Activated CD4-positive, alpha-beta T cell treated with anti-CD3 and anti-CD28 coated beads, Interleukin-2, amount 50 U/mL, for 1 hour (primary cell): Measurements from ENCODE around the gene TMPRSS15.

Experiments
- DNase-seq: peaks from one replicate; pipeline ENCODE4 v3.0.0-alpha.2; 2020

The TMPRSS15 gene

GRCh38 chr21:18340387-18340942 lies 63.1 kb downstream of the TMPRSS15 start:
- DNase-seq: no peak

- DNase-seq: no peak
Observed at GRCh38 chr21:18335651-18336236, 67.8 kb downstream of the TMPRSS15 start.

GRCh38 chr21:18334066-18334465 lies 69.5 kb downstream of the TMPRSS15 start:
- DNase-seq: no peak

GRCh38 chr21:18318156-18318555 lies 85.4 kb downstream of the TMPRSS15 start:
- DNase-seq: no peak

DNA sequence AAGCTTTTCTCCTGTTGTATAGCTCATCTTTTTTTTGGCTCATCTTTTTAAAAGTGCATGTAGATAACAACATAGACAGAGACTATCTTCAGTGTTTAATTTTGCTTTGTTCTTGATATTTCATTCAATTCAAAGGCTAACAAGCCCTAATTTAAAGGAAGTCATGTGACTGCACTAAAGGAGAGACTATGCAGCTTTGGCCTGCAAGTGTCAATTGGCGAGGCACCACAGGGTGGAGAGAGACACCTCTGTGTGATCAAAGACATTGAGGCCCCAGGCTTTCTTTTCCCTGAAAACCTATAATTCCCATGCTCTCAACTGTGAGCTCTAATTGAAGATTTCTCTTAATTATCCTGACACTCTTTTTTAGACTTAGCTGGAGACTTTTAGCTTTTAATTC lies 105.4 kb downstream of the TMPRSS15 start:
- no peak for DNase-seq

GRCh38 chr21:18294100-18294499 lies 109.5 kb downstream of the TMPRSS15 start:
- DNase-seq: no peak

- DNase-seq: no peak
Observed at GRCh38 chr21:18289876-18290275, 113.7 kb downstream of the TMPRSS15 start.

DNA sequence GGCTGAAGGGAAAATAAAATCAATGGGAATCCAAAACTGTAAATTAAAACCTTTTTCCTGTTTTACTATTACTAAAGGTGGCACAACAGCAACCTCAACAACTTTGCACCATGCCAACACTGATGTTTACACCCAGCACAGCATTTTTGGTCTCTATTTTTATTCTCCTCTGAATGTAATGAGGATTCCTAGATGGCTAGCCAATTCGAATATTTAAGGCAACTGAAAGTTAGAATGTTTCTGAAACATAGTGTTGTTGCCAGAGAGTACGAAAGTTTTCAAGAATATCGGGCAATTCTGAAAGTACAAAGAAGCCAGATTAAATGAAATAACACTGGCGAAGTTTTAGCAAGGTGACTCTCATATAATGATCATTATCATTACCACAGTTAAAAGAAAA lies 118.2 kb downstream of the TMPRSS15 start:
- DNase-seq: no peak

- no peak for DNase-seq
Observed at GRCh38 chr21:18275781-18276180, 127.8 kb downstream of the TMPRSS15 start.

DNA sequence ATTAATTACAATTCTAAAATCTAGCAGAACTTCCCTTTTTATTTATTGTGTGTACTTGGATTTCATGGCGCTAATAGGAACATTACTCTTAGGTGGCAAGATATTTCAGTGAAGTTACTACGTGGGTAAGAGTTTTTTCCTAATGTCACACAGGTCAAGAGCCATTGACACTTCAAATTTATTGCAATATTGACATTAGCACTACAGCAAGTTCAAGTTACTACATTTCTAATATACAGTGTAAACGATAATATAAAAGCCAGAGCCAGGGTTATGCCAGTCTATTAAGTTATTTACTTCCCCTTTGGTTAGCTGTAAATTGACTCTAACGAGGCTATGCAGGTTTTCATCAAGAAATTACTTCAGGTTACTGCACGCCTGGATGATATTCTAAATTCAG lies 129.2 kb downstream of the TMPRSS15 start:
- DNase-seq: no peak

DNA sequence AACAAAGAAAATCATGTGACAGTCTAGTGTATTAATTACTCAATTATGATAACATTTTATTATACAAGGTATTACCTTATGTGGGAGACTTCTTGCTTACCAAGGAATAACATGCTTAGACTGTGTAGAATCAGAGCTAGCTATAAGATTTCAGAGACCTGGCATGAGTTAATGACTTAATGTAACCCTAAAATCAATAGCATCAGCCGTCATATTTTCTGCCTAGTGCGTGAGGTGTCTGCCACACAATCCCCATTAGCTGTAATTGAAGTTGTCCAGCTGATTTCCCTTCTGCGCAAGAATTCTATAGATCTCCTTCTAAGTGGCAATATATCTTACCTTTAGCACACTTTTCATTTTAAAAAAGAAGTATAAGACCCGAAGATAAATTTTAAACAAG lies 130.2 kb downstream of the TMPRSS15 start:
- DNase-seq: no peak

DNA sequence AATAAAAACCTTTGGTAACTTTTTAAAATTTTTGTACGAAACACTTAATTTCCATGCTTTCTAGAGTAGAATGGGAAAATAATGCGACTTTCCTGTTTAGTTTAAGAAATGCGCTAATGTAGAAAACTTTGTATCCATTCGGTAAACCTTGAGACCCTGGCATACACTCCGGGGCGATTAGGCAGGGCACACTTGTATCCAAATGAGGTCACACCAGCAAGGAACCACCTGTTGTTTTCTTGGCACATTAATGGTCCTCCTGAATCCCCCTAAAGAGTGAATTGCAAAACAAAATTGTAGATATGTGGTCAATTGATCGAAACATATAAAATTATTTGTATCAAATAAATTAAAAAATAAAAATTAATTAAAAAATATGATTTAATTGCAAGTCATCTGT lies 133.7 kb downstream of the TMPRSS15 start:
- DNase-seq: no peak

GRCh38 chr21:18268906-18269305 lies 134.7 kb downstream of the TMPRSS15 start:
- DNase-seq: no peak

DNA sequence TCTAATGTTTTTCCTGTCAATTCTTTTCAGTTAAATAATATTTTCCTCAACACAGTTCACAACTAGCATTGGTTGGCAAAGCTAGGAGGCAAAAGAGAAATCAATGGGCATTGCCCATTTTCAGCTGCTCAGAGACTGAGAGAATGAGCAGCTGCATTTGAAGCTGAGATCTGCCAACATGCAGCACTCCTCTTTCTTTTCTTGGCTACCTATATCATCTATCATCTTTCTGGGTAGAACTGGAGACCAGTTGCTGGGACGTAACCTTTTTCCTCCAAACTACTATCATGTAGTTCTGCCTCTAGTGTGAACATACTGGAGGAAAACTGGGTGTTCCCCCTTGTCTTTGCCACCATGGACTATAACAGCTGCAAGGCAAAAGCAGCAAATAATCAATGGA lies 136.1 kb downstream of the TMPRSS15 start:
- DNase-seq: no peak

DNA sequence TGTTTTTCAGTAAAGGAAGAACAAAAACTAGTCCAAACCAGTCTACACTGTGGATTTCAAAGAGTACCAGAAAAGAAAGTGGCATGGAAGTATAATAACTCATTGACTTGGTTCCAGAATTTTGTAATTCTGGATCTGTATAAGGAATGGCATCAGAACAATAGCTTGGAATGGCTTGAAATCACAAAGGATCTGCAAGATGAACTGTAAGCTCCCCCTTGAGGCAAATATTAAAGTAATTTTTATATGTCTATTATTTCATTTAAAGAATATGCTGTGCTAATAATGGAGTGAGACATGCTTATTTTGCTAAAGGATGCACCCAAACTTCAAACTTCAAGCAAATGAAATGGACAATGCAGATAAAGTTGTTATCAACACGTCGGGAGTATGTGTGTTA lies 137.6 kb downstream of the TMPRSS15 start:
- DNase-seq: no peak

GRCh38 chr21:18253799-18254198 lies 149.8 kb downstream of the TMPRSS15 start:
- DNase-seq: no peak

DNA sequence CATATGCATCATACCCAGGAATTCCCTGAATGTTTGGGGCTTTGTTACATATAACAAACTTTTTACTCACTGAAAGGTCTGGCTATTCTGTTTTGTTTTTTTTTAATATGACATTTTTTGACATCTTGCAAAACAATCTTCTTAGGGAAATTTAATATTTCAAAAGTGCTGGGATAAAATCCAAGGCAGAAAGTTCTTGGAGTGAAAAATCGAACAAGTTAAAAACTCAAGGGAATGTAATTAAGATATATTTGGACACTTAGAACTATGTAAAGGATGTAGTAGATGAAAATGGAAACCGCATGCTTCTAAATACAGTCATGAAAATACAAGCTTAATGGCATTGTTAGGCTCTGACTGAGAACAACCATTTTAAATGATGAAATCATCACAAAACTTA lies 150.4 kb downstream of the TMPRSS15 start:
- no peak for DNase-seq

DNA sequence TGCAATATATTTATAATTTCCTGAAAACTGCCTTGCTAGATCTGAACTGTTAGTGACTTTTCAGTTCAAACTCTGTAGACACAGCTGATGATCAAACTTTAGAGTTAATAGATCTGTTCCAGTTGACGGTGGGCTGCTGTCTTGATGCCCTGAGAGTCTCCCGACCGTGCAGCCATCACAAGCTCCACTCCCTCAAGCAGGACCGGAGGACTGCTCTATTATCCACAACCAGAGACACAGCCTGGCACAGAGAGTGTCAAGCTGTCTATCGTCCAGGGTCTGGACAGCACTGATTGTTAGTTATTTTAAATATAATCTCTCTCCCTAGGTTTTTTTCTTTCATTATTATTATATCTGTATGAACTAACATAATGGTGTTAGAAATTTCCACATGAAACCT lies 150.9 kb downstream of the TMPRSS15 start:
- DNase-seq: no peak

- no peak for DNase-seq
Observed at GRCh38 chr21:18252256-18252655, 151.3 kb downstream of the TMPRSS15 start.

DNA sequence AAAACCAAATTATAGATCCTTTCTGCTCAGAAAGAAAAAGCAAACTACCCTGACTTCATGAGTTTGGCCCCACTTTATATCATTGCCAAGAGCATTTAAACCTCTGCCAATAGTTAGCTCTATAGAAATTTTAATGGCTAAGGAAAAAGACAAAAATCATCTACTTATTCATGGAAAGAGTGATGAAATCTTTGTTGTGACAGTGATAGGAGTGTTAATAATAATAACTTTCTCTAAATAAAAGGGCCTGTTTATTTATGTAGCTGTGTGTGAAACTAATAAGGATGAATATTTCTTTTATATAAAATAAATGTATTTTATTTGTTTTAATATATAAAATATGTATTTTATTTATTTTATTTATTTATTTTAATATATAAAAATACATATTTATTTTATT lies 152.5 kb downstream of the TMPRSS15 start:
- DNase-seq: no peak

DNA sequence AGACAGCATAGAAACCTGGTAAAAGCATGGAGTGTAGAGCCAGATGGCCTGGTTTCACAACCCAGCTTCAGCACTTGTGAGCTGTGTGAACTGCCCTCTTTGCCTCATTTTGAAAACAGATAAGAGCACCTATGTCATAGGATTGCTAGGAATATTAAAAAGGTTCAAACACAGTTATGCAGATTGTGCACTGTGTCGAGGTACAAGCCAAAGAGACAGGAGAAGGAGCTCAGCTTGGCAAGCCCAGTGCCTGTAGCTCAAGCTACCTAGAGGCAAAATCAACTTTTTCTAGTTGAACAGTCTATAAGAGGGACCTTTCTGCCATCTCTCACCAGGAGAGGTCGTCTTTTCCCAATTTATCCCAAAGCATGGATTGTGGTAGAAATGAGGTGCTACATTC lies 153.9 kb downstream of the TMPRSS15 start:
- DNase-seq: no peak

GRCh38 chr21:18248171-18248570 lies 155.4 kb downstream of the TMPRSS15 start:
- DNase-seq: no peak

GRCh38 chr21:18245464-18245967 lies 158.1 kb downstream of the TMPRSS15 start:
- DNase-seq: no peak

- no peak for DNase-seq
Observed at GRCh38 chr21:18244671-18245463, 158.7 kb downstream of the TMPRSS15 start, which contains the start of gene CHODL. TSS of gene CHODL (plus strand) at chr21:18244833. CDS start at chr21:18245224, 391 bp downstream.
